HEK293 (cell line): Measurements from ENCODE around the gene HADHA.

Experiments used
- CTCF ChIA-PET: fragments of 350-600 bp; formaldehyde crosslinking; extraction: SDS; loops from one replicate; lab custom pipeline; 2021; ENCODE audit warnings: antibody characterized with exemption; lab: Yijun Ruan, JAX
- POLR2A ChIA-PET: fragments of 300-600 bp; formaldehyde crosslinking; extraction: SDS; loops from one replicate; lab custom pipeline; 2020; ENCODE audit warnings: antibody characterized with exemption, inconsistent platforms; lab: Yijun Ruan, JAX
- H3K27ac ChIP-seq: fragments of 200-500 bp; sonication (Bioruptor generic); 2 replicates; pipeline ENCODE4 v1.5.1; 2014; ENCODE audit warnings: low read depth, low read length, control low read depth, inconsistent platforms; ENCODE audit errors: extremely low read depth
- H3K36me3 ChIP-seq, 2 experiments: fragments of 200-500 bp in 1 of 2; sonication (Bioruptor generic) in 1 of 2; 1 replicate in 1 of 2; 2 replicates in 1 of 2; pipeline ENCODE4 v1.5.1; 2014 to 2017; ENCODE audit warnings: inconsistent platforms in 2 of 2, low read length in 2 of 2; ENCODE audit not compliant: control insufficient read depth in 2 of 2, insufficient read depth in 1 of 2
- H3K4me1 ChIP-seq: fragments of 200-500 bp; sonication (Bioruptor generic); 2 replicates; pipeline ENCODE4 v1.5.1; 2014; ENCODE audit warnings: mild to moderate bottlenecking, low read length, inconsistent platforms; ENCODE audit not compliant: control insufficient read depth, insufficient read depth
- H3K4me3 ChIP-seq: 2 replicates; pipeline ENCODE4 v1.5.1; 2011; ENCODE audit warnings: low read depth, mild to moderate bottlenecking, control low read depth, low read length, moderate library complexity
- H3K9me3 ChIP-seq: fragments of 200-500 bp; sonication (Bioruptor generic); 2 replicates; pipeline ENCODE4 v1.5.1; 2014; ENCODE audit warnings: low read depth, low read length, inconsistent platforms; ENCODE audit not compliant: control insufficient read depth, insufficient read depth
- KLF1 ChIP-seq: fragments of 450-650 bp; formaldehyde crosslinking; IDR thresholded peaks from 2 replicates; pipeline ENCODE4 v1.5.1; 2016; ENCODE audit warnings: missing biosample characterization, missing genetic modification characterization
- PRDM6 ChIP-seq: fragments of 450-650 bp; formaldehyde crosslinking; IDR thresholded peaks from 2 replicates; pipeline ENCODE4 v1.5.1; 2017; ENCODE audit warnings: missing biosample characterization, missing genetic modification characterization
- WT1 ChIP-seq: fragments of 450-650 bp; formaldehyde crosslinking; IDR thresholded peaks from 2 replicates; pipeline ENCODE4 v1.5.1; 2016; ENCODE audit warnings: missing biosample characterization, missing genetic modification characterization
- ZFP3 ChIP-seq: fragments of 450-650 bp; formaldehyde crosslinking; IDR thresholded peaks from 2 replicates; pipeline ENCODE4 v1.5.1; 2016; ENCODE audit warnings: low read depth, missing biosample characterization, missing genetic modification characterization
- ZNF23 ChIP-seq: fragments of 450-650 bp; formaldehyde crosslinking; IDR thresholded peaks from 2 replicates; pipeline ENCODE4 v1.5.1; 2016; ENCODE audit warnings: missing biosample characterization, missing genetic modification characterization, borderline replicate concordance
- ZNF324 ChIP-seq: fragments of 450-650 bp; formaldehyde crosslinking; IDR thresholded peaks from 2 replicates; pipeline ENCODE4 v1.5.1; 2016; ENCODE audit warnings: missing biosample characterization, missing genetic modification characterization
- ZNF423 ChIP-seq: fragments of 450-650 bp; formaldehyde crosslinking; IDR thresholded peaks from 2 replicates; pipeline ENCODE4 v1.5.1; 2016; ENCODE audit warnings: missing biosample characterization, missing genetic modification characterization
- ZNF518A ChIP-seq: fragments of 450-650 bp; formaldehyde crosslinking; conservative IDR thresholded peaks from 2 replicates; pipeline ENCODE4 v1.5.1; 2016; ENCODE audit warnings: low read depth, missing biosample characterization, missing genetic modification characterization
- ZNF660 ChIP-seq: fragments of 450-650 bp; IDR thresholded peaks from 2 replicates; pipeline ENCODE4 v1.5.1; 2018; ENCODE audit warnings: missing biosample characterization, mild to moderate bottlenecking, missing genetic modification characterization
- ZNF830 ChIP-seq: fragments of 450-650 bp; IDR thresholded peaks from 2 replicates; pipeline ENCODE4 v1.5.0; 2018; ENCODE audit warnings: missing biosample characterization, missing genetic modification characterization, low read depth, mild to moderate bottlenecking, moderate library complexity
- ZXDB ChIP-seq: fragments of 450-650 bp; formaldehyde crosslinking; IDR thresholded peaks from 2 replicates; pipeline ENCODE4 v1.5.1; 2016; ENCODE audit warnings: missing biosample characterization, missing genetic modification characterization
- TF ChIP-seq, protein P1 (sequence below): fragments of 450-650 bp; formaldehyde crosslinking; IDR thresholded peaks from 2 replicates; pipeline ENCODE4 v1.5.1; 2016; ENCODE audit warnings: missing biosample characterization, missing genetic modification characterization

HADHA gene

GRCh38 chr2:26195040-26195984 lies 49.1 kb downstream of the HADHA start:
- TF ChIP-seq ZNF423 (tag by site-specific recombination) (no peak), PRDM6 (tag by site-specific recombination) (peak; percentile 64; the same call in 1 of the 2 replicates), WT1 (tag by site-specific recombination) (peak; percentile 73)
- no peaks in the 10 kb centered on the region for H3K9me3 ChIP-seq
- ChIA-PET CTCF (interaction anchor here (0.7 kb wide), 1 partner anchor 14 kb away, joined by 7 read pairs; no protein-coding TSS in a partner anchor), POLR2A (no interaction called here)
- H3K4me3 ChIP-seq = no peak overlapping the region
- no peak overlapping the region for H3K27ac ChIP-seq
- H3K36me3 ChIP-seq = peaks cover 6 to 90% of the 10 kb centered on the region in 2 experiments; a peak in 2 of 3 replicates
- 0 out of 2 replicates have a peak, but pooled peaks cover 3% of the 10 kb centered on the region for H3K4me1 ChIP-seq

GRCh38 chr2:26193578-26194231 lies 50.7 kb downstream of the HADHA start:
- Histone ChIP-seq H3K9me3 (no peaks in the 10 kb centered on the region), H3K27ac (no peak overlapping the region), H3K36me3 (peaks cover 0 to 84% of the 10 kb centered on the region in 2 experiments; a peak in 1 of 3 replicates), H3K4me1 (0 out of 2 replicates have a peak, but pooled peaks cover 3% of the 10 kb centered on the region), H3K4me3 (no peak overlapping the region)
- ChIA-PET POLR2A (no interaction called here), CTCF (no interaction called here)
- TF ChIP-seq ZNF324 (tag by site-specific recombination) (no peak), ZXDB (tag by site-specific recombination) (no peak), KLF1 (tag by site-specific recombination) (no peak), ZNF518A (tag by site-specific recombination) (no peak), ZNF660 (no peak), ZFP3 (tag by site-specific recombination) (no peak), ZNF830 (tag by site-specific recombination) (no peak), ZNF23 (tag by site-specific recombination) (no peak)
- TF ChIP-seq, protein P1, sequence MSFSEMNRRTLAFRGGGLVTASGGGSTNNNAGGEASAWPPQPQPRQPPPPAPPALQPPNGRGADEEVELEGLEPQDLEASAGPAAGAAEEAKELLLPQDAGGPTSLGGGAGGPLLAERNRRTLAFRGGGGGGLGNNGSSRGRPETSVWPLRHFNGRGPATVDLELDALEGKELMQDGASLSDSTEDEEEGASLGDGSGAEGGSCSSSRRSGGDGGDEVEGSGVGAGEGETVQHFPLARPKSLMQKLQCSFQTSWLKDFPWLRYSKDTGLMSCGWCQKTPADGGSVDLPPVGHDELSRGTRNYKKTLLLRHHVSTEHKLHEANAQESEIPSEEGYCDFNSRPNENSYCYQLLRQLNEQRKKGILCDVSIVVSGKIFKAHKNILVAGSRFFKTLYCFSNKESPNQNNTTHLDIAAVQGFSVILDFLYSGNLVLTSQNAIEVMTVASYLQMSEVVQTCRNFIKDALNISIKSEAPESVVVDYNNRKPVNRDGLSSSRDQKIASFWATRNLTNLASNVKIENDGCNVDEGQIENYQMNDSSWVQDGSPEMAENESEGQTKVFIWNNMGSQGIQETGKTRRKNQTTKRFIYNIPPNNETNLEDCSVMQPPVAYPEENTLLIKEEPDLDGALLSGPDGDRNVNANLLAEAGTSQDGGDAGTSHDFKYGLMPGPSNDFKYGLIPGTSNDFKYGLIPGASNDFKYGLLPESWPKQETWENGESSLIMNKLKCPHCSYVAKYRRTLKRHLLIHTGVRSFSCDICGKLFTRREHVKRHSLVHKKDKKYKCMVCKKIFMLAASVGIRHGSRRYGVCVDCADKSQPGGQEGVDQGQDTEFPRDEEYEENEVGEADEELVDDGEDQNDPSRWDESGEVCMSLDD (tag by site-specific recombination) = no peak
- TF ChIP-seq, all 188 proteins: peak for 0
